Measurements from ENCODE around the gene CCDC190.

- TF ChIP-seq CTCF (IDR thresholded peaks at IDR 0.05; ENCODE audit: insufficient read depth, low read length, poor library complexity, severe bottlenecking), result no peak
- no peak for TF ChIP-seq EZH2phosphoT487 (conservative IDR thresholded peaks at IDR 0.05; ENCODE audit: low read length)
Measured at GRCh38 chr1:162856260-162856659, 4.7 kb downstream of the CCDC190 start.

Data from SU-DHL-6 (cell line).